HUES6 (cell line): ENCODE data around the gene CCL23.

Experiments used
- H3K27ac ChIP-seq: 2 replicates; pipeline ENCODE4 v1.7.0; 2013; ENCODE audit warnings: low read depth, mild to moderate bottlenecking, low read length, inconsistent platforms
- H3K27me3 ChIP-seq: 2 replicates; pipeline ENCODE4 v1.6.1; 2013; ENCODE audit warnings: low read length; ENCODE audit not compliant: control insufficient read depth, insufficient read depth
- H3K36me3 ChIP-seq: 2 replicates; pipeline ENCODE4 v1.6.1; 2013; ENCODE audit warnings: low read length; ENCODE audit not compliant: control insufficient read depth, insufficient read depth
- H3K4me1 ChIP-seq: 2 replicates; pipeline ENCODE4 v1.6.1; 2013; ENCODE audit warnings: low read length; ENCODE audit not compliant: control insufficient read depth, insufficient read depth
- H3K4me3 ChIP-seq: 2 replicates; pipeline ENCODE4 v1.5.1; 2013; ENCODE audit warnings: low read depth, low read length
- H3K9ac ChIP-seq: one replicate; pipeline ENCODE4 v1.6.1; 2013; ENCODE audit warnings: mild to moderate bottlenecking, low read length
- H3K9me3 ChIP-seq: 2 replicates; pipeline ENCODE4 v1.6.1; 2013; ENCODE audit warnings: low read depth, low read length; ENCODE audit not compliant: control insufficient read depth, insufficient read depth

CCL23 gene

DNA sequence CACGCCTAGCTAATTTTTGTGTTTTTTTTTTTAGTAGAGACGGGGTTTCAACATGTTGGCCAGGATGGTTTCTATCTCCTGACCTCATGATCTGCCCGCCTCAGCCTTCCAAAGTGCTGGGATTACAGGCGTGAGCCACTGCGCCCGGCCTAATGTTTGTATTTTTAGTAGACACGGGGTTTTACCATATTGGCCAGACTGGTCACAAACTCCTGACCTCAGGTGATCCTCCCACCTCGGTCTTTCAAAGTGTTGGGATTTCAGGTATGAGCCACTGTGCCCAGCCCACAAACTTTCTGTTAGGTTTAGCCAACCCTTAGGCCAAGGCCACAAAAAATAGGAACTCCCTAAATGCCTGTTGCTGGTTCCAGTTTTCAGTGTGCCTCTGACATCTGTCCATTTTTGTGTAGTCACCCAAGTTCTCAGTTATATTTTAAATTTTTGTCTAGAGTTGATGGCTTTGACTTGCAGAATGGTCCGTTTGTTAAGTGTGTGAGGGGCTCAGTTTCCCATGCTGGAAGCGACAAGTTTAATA lies 49.2 kb downstream of the CCL23 start:
- H3K27me3 ChIP-seq = no peaks in the 10 kb centered on the region
- H3K4me3 ChIP-seq = no peak overlapping the region
- H3K9ac ChIP-seq = no peak overlapping the region
- H3K27ac ChIP-seq = no peak overlapping the region
- H3K9me3 ChIP-seq = no peaks in the 10 kb centered on the region
- peaks cover 4% of the 10 kb centered on the region for H3K4me1 ChIP-seq
- no peaks in the 10 kb centered on the region for H3K36me3 ChIP-seq

DNA sequence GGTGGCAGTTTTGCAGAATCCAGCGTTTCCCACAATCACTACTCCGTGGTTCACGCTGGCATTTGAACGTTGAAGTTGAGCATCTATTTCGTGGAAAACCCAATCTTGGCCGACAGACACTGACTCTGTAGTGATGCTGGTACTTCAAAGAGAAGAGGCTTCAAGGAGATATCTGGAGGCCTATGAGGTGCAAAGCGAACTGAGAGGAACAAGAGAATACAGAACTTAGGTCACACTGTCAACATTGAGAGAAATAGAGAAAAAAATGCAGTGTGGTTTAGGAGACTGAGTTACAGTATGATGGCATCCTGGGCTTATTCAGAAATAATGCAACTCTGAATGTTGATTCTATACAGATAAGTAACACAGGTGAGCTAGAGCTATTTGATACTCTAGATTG lies 52.5 kb downstream of the CCL23 start:
- no peaks in the 10 kb centered on the region for H3K27me3 ChIP-seq
- H3K9me3 ChIP-seq = no peaks in the 10 kb centered on the region
- no peak overlapping the region for H3K9ac ChIP-seq
- H3K27ac ChIP-seq = no peak overlapping the region
- no peak overlapping the region for H3K4me3 ChIP-seq
- peaks cover 4% of the 10 kb centered on the region for H3K4me1 ChIP-seq
- no peaks in the 10 kb centered on the region for H3K36me3 ChIP-seq

DNA sequence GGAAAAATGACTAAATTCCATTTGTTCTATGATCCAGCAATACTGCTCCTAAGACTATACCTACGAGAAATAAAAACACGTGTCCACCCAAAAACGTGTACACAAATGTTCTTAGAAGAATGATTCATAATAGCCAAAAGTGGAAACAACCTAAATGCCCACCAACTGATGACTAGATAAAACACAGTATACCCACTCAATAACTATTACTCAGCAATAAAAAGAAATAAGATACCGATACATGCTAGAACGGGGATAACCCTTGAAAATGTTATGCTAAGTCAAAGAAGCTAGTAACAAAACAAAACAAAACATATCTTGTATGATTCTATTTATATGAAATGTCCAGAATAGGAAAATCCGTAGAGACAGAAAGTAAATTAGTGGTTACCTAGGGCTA lies 54.1 kb downstream of the CCL23 start:
- Histone ChIP-seq H3K27me3 (no peaks in the 10 kb centered on the region), H3K9ac (no peak overlapping the region), H3K27ac (no peak overlapping the region), H3K36me3 (no peaks in the 10 kb centered on the region), H3K4me1 (no peaks in the 10 kb centered on the region), H3K4me3 (no peak overlapping the region), H3K9me3 (no peaks in the 10 kb centered on the region)
